ENCODE results near the gene SPATA1.

The SPATA1 gene

GRCh38 chr1:84597011-84597410 lies 90.8 kb downstream of the SPATA1 start:
- no peak for DNase-seq

DNA sequence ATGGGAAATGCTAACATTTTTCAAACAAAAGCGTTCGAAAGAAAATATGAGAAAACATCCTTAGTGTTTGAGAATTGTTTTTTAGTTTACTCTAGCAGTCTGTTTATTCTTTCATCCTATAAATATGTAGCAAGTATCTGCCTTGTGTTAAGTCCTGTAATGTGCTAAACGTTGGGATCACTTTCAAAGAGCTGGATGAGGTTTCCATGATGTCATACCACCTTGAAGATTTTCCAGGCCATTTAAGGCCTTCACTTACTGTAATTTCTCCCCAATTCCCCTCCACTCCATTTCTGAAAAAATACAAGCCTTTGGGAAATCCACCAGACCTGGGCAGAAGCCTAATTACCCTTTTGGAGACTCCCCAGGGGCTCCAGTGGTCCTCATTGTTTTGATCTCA lies 92.2 kb downstream of the SPATA1 start:
- no peak for DNase-seq

GRCh38 chr1:84598846-84599741 lies 92.9 kb downstream of the SPATA1 start:
- no peak for DNase-seq

GRCh38 chr1:84600796-84601195 lies 94.6 kb downstream of the SPATA1 start:
- no peak for DNase-seq

DNA sequence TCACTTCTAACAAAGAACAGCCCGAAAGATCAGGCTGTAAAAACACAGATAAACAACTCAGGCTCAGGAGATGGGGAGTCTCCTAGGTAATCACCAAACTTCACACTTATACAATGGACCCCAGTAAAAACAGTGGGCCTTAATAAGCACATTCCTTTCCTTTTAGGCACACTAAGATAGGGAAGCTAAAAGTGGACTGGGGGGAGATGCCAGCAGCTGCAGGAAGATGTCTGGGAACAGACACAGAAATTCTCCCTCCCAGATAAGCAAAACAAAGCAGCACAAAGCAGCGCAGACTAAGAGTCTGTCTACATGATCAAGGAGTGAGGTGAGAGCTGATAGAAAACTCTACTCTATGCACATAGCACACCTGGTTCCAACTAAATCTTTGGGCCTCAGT lies 97.0 kb downstream of the SPATA1 start:
- no peak for DNase-seq

DNA sequence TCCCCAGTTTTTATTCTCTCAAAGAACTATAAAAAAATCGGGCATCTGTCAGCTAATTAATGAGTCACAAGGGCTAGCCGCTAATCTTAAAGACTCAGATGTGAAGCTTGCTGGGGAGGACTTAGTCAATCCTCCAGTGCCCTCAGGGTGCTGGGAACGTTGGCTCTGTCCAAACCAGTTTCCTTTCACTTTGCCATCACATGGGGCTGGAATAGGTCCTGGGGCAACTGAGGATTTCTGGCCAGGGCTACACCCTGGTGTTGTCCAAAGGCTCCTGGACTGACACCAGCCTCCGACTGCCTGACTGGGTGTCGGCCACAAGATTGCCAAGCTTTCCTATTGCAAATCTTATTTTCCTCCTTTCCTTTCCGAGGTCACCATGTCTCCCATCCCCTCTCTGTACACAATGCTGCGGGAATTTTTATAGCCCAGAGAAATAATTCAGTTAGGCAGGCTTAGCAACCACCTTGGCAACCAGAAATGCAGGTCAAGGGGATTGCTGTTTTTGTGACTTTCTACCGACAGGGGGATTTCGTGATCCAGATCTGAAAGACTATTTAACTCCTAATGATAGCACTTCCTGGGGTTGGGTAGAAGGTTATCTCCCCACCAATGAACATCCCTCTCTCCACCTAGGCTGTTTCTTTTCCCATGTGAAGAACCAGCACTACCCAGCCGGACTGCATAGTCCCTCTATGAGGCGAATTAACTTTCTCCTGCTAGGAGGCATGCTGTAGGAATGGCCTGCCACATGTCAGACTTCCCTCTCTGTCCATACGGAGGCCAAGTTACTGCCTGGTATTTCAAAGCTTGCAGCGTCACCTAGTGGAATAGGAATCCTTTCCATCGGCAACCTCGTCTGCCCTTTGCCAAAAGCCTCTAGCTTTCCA lies 98.0 kb downstream of the SPATA1 start:
- no peak for DNase-seq

DNA sequence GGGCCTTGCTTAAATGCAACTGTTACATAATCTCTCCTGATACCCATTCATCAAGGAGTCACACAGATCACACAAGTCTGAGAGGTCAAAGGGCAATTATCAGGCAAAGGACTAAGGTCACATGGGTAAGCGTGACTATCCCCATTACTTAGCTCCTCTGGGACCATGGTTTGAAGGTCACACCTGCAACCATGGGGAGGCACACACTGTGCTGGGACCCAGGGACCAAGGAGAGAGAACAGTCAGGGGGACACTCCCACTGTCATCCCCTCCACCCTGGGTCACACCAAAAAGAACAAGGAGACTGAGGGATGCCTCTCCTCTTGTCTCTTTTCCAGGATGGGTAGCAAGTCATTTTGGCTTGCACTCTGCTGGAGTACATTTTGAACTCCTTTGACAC lies 99.0 kb downstream of the SPATA1 start:
- no peak for DNase-seq

DNA sequence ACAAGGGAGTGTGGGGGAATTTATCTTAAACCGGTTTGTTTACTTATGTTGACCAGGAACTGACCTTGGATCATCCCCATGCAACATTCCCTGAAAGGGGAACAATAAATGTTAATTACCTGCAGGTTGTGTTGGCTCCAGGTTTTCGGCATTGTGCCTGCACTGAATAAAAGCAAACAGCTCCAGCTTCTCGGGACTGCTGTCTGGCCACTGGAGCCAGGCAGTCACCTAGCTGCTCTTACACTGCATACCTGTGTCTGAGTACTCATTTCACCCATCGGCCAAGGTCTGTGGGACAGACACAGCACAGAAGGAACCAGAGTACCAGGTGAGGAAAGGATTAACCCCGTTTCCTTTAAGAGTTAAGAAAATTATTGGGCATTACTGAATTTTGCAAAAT lies 100.8 kb downstream of the SPATA1 start:
- no peak for DNase-seq

DNA sequence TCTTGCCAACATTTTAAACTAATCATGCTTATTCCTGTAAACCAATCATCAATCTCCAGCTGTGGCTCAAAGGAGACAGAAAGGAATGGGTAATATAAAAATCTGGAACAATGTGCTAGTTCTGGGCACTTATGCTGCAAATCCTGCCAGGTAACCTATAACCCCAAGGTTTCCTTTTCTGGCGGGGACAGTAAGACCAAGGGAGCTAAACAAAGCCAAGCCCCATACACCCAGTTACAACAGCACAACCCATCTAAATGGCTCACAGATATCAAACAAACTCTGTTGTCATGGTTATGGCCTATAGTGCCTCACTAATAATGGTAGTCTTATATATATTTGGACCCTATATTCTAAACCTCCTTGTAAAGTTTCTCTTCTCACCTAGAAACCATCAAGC lies 104.9 kb downstream of the SPATA1 start:
- no peak for DNase-seq

GRCh38 chr1:84611796-84612195 lies 105.6 kb downstream of the SPATA1 start:
- no peak for DNase-seq

GRCh38 chr1:84613026-84613425 lies 106.8 kb downstream of the SPATA1 start:
- DNase-seq: no peak

DNA sequence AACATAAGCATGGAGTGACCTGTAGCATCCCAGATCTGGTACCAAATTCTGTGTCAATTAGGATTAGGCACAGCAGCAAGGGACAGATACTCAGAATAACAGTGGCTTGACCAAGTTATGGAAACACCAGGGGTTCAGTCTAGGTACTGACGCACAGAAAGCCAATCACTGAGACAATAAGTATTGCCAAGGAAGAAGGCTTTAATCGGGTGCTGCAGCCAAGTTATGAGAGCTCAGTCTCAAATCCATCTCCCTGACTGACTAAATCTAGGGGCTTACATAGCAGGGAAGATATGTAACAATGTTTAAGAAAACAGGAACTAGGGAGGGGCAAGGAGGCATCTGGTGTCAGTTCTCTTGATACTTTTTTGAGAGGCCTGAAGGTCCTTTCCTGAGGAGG lies 107.7 kb downstream of the SPATA1 start:
- DNase-seq: no peak

DNA sequence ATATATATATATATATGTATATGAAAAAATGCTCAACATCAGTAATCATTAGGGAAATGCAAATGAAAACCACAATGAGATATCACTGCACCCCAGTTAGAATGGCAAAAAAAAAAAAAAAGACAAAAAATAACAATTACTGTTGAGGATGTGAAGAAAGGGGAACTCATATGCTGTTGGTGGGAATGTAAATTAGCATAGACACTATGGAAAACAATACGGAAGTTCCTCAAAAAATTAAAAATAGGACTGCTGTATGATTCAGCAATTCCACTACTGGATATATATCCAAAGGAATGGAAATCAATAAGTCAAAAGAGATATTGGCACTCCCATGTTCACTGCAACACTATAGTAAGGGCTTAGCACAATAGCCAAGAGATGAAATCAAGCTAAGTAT lies 109.6 kb downstream of the SPATA1 start:
- no peak for DNase-seq
